GM20431 (cell line): Measurements from ENCODE around the gene MCM3AP.

Source experiments
- in situ Hi-C: fragments of 300-500 bp; cut with MseI, MboI; formaldehyde crosslinking; loops from one replicate; pipeline ENCODE4 v1.15.0; 2020; ENCODE audit warnings: low sequenced_read_pairs; ENCODE audit not compliant: unreplicated experiment

The MCM3AP gene

DNA sequence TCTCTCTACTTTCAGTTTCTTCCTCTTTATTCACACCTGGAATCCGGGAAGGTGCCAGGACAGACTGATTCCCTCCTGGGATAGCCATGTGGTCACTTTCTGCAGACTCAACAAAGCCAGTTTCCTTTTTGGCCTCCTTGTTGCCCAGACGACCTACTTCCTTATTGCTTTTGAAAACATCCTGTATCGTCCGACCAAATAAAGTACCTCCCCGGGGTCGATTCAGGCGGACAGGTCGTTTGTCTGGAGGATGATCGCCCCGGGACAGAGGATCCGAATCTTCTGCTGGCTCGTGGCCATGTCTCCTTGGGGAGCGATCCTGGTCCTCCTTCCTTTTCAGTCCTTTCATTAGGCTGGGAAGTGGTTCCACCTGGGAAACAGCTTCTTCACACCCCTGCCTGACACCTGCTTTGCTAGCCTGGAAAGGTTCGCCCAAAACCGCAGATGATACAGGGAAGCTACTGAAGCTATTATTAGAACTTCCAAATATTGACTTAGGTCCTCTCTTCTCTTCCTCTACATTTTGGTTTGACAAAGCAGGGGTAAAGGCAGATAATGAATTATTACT lies 1.2 kb downstream of the MCM3AP start:
- in situ Hi-C loops = no loop called here

DNA sequence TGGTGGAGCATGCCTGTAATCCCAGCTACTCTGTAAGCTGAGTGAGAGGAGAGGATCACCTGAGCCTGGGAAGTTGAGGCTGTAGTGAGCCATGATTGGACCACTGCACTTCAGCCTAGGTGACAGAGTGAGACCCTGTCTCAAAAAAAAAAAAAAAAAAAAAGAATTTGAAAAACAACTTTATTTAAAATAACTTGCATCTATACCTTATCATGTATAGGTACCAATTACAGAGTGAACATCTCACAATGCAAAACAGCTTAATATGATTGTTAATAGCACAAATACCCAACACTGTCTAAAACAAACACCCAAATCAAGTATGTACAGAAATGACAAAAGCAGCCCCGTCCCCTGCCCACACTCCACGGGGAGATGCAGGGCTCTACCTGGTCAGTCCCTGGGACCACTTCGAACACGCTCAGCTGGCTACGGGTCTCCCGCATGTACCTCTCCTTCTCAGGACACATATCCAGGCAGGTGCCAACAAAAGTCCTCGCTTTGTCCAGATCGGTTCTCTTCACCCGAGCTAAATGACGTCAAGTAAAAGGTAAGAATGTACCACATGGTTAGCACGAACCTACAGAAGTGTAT lies 10.5 kb downstream of the MCM3AP start:
- in situ Hi-C loops = no loop called here

DNA sequence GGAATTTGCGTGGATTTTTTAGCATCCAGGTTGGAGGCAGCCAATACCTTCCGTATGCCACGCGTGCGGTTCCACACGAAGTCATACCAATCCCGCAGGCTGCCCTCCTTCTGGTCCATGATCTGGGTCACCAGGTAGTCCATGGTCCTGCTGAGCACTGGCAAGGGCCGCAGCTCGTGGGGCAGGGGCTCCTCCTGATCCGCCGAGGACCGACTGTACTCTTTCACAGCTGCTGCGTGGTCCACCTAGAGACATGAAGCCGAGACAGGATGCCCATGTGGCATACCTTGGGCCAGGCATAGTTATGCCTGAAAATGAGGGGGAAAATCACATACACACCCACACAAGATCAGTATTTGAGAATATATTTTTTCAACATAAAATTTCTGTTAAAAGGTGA lies 12.1 kb downstream of the MCM3AP start:
- in situ Hi-C loops = no loop called here

DNA sequence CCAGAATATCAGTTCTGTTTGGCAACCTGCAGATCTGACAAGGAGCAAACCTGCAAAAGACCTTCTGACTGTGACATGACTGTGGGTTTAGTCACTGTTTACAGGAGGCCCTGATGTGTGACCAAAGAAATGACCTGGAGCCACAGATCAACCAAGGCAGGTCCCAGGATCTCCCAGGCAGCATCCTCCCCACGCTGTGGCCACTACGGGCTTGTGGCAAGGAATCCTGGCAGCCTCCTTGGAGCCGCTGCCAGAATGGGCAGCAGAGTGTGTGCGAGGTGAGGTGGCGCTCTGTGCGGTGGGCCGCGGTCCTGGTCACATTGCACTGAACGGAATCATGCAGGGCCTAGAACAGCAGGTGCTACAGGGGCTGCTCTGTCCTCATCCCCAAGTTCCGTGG lies 15.9 kb downstream of the MCM3AP start:
- in situ Hi-C loops = no loop called here

DNA sequence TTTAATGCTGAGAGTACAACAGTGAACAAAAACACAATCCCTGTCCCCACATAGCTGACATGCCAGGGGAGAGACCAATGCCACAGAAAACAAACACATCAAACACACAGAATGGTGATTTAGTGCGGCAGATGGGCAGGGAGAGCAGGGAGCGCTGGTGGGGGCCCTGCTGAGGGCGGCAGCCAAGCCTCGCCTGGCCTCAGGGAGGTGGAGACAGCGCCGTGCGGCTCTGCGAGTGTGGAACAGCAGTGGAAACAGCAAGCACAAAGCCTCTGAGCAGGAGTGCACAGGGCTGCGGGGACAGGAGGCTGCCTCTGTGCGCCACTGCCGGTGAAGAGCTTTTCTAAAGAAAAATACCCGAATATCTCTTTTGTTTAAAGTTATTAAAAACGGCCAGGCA lies 17.0 kb downstream of the MCM3AP start:
- in situ Hi-C loops = no loop called here

DNA sequence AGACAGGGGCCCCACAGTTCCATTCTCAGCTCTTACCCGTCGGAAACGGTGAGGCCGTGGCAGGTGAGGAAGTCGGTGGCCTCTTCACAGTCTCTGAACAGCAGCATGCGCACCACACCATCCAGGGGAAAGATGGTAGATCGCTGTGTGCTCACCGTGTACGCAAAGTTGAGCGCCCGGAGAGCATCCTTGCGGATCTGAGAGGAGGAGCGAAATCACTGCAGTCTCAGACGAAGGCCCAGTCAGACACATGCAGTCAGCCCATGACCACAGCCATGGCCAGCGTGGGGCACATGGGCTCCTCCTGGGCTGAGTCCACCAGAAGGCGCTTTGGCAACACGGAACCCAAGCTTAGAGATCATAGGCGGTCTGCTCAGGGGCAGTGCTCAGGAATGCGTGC lies 18.5 kb downstream of the MCM3AP start:
- in situ Hi-C loops = no loop called here

DNA sequence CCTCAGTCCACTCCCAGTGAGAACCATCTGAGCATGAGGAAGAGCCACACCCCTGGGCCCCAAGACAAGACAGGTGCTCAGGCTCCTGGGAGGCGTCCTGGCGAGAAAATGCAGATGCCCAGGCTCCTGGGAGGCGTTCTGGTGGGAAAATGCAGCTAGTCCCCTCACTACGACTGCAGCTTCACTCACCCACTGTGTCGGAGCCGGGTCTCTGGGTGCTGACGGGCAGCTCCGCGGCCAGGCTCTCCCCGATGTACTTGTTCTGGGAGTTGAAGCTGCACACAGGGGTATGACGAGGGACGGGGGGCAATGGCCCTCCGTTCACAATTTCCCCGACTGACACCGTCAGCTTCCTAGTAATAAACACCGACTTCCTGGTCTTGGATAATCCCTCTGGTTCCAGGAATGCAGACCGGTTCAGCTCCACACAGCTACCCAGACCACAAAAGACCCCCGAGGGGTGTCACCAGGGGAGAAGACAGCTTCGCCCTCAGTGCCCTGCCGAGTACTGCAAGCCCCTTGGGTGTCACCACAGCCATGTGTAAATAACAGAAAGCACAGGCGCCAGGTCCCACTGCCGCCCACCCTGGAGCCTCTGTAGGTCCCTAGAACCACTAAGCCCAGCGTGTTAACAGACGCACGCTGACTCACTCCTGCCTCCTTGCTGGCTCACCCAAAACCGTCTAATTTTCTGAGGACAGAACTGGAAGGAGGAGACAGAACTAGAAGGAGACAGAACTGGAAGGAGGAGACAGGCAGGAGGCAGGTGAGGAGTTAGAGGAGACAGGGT lies 19.5 kb downstream of the MCM3AP start:
- in situ Hi-C loops = no loop called here

DNA sequence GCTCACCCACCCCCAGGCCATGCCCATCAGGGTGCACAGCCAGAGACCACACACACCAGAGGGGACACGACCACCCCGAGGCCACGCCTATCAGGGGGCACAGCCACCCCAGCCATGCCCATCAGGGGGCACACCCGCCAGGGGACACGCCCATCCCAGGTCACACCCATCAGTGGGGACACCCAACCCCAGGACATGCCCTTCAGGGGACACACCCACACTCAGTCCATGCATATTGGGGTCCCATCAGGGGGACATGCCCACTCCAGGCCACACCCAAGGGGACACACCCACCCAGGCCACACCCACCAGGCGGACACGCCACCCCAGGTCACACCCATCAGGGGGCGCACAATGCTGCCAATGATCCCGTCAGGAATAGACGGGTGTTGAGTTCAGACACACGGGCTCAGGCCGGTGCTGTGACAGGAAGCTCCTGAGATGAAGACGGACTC lies 20.7 kb downstream of the MCM3AP start:
- in situ Hi-C loops = no loop called here

DNA sequence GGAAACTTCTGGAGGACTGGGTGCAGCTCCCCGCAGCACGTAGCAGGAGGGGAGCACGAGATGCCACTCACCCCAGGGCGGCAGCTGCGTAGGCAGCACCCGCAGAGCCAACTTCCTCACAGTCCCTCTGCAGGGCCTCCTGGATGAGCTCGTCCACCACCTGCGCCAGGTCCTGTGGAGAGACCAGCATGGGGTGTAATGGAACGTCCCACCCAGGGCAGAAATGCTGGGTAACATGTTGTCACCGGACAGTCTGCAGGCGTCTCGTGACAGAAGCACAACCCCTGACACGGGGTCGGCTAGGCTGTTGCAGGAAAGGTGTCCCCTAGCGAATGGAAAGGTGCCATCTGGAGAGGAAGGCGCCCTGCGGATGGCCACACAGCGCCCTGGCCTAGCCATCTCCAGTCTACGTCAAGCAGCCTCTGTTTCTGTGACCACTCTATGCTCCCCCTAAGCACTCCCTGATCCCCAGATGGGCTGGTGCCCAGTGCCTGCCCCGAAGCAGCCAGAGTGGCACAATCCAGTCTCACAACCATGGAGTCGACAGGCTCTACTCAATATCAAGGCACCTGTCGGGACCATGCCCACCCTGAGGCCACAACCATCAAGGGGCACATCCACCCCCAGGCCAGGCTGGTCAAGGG lies 21.2 kb downstream of the MCM3AP start:
- in situ Hi-C loops = no loop called here

DNA sequence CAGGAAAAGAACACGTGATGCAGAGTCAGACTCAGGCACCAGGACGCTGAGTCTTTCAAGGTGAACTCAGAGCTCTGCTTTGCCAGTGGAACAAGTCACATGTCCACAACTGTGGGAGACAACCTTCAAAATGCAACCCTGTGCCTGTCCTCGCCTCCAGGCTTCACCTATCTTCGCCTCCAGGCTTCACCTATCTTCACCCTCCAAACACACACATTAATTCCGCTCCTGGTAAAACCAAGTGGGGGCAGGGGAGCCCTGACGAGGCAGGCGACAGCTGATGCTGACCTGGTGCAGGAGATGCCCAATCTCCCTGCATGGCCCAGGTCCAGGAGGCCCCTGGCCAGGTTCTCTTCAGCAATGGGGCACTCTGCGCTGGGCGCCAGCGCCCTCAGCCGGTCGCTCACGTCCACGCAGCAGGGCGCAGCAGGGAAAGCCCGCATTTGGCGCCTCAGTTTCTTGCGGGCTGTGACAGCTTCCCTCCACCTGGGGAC lies 28.9 kb downstream of the MCM3AP start:
- in situ Hi-C loops = no loop called here

DNA sequence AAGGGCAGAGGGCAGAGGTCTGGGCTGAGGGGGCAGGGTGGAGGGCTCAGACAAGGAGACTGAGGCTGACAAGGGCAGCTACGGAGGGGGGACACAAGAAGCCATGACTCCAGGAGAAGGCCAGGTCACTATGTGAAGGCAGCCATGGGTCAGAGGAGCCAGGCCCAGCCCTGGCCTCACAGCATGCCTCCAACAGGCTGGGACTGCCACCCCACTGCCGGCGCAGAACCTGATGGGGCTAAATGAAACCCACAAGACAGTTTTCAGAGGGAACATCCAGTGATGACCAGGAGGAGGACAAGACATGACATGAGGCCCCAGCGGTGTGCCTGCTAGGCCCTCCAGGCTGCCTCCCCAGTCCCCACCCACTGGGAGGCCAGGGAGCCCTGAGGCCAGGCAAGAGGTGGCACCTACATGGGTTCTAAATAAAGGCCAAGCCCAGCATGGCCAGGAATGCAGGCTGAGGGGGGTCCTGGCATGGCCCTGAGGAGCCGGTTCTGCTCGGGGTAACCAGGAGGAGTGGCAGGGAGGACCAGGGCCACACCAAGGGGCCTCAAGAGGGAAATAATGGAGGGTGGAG lies 29.6 kb downstream of the MCM3AP start:
- in situ Hi-C loops = no loop called here

DNA sequence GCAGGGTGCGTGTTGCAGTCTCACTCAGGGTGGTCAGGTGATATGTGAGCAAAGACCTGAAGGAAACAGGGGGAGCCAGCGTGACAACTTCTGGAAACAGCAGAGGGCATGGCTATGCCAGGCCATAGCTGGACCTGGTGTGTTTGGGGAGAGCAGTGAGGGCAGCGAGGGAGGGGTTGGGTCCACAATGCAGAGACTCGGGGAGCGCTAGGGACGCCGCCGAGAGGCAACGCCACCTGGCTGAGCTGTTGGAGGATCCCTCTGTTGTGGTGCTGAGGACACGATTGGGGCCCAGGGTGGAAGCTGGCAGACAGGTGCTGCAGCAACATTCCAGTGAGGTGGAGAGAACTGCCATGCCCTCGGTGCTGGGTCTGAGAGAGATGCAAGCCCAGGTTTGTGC lies 30.2 kb downstream of the MCM3AP start:
- in situ Hi-C loops = no loop called here

DNA sequence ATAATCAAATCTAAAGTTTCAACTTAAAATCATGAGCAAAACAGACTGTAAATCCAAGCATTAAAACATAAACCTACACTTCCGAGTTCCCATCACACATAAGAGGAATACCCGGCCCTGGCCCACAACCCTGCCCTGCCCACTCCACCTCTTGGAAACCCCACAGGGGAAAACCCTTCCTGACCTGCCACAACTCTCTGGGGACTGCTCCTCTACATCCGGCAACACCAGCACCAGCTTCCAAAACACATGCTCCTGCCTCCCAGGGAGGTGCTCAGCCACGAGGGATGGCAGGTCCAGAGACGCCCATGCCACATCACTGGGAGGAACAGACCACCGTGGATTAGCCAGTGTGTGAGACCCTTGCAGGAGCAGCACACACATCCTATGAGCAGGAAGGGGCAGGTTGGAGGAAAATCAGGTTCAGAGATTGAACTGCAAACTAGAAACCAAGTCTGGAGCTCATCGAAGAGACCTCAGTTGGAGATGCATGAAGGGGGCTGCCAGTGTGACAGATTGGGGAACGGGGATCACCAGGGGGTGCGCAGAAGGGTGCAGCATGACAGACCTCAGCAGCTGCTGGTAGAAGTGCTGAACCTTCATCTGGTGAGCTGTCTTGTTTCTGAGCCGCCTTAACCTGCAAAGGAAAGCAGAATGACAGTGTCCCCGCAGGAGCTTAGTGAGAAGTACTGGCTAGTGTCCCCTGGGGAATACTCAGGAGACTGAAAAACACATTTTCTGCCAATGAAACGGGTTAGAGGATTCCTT lies 31.0 kb downstream of the MCM3AP start:
- in situ Hi-C loops = no loop called here

DNA sequence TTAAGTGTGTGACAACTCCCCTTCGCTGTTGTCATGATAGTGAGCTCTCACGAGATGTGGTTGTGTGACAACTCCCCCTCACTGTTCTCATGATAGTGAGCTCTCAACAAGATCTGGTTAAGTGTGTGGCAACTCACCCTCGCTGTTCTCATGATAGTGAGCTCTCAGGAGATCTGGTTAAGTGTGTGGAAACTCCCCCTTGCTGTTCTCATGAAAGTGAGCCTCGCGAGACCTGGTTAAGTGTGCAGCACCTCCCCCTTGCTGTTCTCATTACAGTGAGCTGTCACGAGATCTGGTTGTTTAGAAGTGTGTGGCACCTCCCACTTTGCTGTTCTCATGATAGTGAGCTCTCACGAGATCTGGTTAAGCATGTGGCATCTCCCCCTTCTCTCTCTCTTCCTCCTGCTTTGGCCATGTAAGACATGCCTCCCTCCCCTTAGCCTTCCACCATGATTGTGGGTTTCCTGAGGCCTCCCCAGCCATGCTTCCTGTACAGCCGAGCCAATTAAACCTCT lies 31.7 kb downstream of the MCM3AP start:
- in situ Hi-C loops = no loop called here

DNA sequence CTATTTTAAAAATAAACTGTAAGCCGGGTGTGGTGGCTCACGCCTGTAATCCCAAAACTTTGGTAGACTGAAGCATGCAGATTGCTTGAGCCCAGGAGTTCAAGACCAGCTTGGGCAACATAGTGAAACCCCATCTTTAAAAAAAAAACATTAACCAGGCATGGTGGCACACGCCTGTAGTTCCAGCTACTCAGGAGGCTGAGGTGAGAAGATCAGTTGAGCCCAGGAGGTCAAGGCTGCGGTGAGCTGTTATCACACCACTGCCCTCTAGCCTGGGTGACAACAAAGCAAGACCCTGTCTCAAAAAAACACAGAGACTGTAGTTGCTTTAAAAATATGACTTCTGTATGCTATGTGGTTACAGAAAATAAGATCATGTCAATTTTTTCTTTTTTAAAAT lies 32.6 kb downstream of the MCM3AP start:
- in situ Hi-C loops = no loop called here

DNA sequence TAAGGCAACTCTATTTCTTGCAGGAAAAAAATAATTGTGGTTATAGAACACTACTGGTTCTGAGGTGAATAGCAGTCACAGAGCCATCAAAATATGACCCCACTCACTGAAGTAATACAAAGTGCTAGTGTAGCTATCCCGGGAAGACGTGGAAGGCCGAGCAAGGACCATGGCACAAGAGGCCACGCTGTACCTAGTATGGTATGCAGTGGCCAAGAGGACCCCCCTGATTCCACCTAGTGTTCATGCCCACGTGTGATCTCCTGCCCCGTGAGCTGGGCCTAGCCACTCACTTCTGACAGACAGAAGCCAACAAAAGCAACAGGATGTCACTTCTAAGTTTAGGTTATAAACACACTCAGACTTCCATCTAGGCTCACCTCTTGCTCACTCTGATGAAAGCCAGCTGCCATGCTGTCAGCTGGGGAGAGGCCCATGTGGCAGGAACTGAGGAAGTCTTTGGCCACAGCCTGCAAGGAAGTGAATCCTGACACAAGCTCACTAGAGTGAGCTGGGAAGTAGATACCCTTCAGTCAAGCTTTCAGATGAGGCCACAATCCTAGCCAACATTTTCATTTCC lies 35.2 kb downstream of the MCM3AP start:
- in situ Hi-C loops = no loop called here

DNA sequence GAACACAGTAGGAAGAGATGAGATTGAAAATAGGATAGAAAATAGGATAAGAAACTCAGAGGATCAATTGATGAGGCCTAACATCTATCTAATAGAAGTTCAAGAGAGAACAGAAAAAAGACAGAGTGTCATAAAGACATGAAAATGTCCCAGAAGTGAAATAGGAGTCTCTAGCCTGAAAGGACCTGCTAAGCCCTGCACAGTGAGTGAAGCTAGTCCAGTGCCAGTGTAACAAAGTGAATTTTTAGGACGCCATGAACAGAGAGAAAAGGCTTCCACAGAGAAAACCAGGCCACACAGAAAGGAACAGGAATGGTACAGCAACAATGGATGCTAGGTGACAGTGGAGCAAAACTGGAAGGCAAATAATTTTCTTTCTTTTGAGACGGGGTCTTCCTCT lies 36.6 kb downstream of the MCM3AP start:
- in situ Hi-C loops = no loop called here

DNA sequence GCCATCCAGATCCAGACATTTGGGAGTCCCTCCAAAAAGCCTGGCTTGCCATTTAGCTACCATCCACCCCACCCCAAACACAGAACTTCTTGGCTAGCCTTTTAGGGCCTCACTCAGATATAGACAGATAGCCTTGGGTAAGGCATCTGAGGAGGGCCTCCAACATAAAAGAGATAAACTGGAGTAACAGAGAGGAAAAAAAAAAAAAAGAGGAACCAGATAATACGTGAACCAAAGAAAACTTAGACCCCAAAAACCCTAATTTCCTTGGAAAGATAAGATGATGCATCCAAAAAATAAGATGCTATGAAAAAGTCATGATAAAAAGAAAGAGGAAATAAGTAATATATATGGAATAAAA lies 37.0 kb downstream of the MCM3AP start:
- in situ Hi-C loops = no loop called here

DNA sequence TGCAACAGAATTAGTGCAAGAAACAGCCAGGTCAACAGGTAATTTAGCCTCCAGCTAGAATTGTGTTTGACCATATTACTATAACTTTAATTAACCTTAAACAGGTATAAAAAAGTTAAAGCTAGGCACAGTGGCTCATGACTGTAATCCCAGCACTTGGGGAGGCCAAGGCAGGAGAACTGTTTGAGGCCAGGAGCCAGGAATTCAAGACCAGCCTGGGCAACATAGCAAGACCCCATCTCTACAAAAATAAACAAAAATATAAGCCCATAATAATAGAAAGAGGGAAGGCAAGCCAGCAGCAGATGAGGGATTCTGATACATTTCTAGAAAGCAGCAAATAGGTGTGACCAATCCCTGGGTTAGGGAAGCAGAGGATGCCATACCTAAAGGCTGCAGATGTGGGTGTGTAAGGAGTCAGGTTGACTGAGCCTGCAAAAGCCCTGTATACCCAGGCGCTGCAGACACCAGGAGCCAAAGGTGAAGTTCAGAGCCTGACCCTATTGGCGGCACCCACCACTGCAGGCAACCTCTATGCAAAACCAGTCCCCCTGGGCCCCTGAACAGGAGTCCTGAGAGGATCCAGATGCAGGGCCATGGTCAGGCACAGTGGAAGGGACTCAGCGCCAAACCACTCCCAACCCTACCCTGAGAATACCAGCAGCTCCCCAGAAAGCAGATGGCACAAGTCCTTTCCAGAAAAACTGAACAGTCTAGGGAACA lies 37.6 kb downstream of the MCM3AP start:
- in situ Hi-C loops = no loop called here
